NCI-H774 (cell line): ENCODE results near the gene LBP.
"Not testable (repeated sequence)": the region's sequence is repeated elsewhere in the genome, so short reads cannot be mapped to it uniquely, and the experiment has no call there.

ENCODE experiments used
- DNase-seq: peaks from one replicate; lab custom pipeline; 2025; lab: John Stamatoyannopoulos, UW

Gene LBP

GRCh38 chr20:38349856-38350255, 3.6 kb downstream of the LBP start:
- DNase-seq = no peak

- DNase-seq = no peak
Measured at GRCh38 chr20:38350879-38351775, 4.8 kb downstream of the LBP start.

DNA sequence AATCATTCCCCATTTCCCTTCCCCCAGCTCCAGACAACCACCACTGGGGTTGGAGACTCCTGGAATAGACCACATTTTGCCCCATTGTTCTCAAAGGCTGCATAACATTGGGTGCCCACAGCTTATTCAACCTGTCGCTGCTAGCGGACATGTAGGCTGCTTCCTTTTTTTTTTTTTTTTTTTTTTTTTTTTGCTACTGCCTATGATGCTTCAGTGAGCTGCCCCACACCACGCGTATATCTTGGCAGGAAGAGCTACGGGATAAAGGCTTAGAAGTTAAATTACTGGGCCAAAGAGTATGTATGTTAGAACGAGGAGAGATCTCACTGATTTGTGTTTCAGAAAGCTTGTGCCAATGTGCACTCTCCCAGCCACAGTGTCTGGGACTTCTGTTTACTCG, 7.0 kb downstream of the LBP start:
- DNase-seq = no peak

DNA sequence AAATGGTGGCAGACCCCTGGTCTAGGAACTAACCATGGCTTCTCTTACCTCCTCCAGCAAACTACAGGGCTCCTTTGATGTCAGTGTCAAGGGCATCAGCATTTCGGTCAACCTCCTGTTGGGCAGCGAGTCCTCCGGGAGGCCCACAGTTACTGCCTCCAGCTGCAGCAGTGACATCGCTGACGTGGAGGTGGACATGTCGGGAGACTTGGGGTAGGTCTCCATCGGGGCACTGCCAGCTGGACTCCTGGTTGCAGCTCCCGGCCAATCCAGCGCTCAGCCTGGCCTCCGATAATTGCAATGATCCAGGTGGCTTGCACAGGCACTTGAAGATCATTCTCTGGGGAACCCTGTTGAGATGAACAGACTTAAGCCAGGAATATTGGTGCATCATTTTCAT, 7.9 kb downstream of the LBP start:
- DNase-seq = no peak

- no peak for DNase-seq
Measured at GRCh38 chr20:38355161-38356012, 9.1 kb downstream of the LBP start.

DNA sequence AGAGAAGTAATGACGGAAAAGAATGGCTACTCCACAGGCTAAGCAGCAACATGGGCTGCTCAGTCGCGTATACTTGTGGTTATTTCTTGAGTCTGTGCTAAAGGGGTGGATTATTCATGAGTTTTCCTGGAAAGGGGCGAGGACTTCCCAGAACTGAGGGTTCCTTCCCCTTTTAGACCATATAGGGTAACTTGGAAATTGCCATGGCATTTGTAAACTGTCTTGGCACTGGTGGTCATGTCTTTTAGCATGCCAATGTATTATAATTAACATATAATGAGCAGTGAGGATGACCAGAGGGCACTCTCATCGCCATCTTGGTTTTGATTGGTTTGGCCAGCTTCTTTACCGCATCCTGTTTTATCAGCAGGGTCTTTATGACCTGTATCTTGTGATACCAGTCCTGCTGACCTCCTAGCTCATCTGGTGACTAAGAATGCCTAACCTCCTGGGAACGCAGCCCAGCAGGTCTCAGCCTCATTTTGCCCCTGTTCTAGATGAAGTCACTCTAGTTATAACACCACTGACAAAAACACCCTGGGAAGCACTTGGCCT, 11.4 kb downstream of the LBP start:
- DNase-seq = no peak

DNA sequence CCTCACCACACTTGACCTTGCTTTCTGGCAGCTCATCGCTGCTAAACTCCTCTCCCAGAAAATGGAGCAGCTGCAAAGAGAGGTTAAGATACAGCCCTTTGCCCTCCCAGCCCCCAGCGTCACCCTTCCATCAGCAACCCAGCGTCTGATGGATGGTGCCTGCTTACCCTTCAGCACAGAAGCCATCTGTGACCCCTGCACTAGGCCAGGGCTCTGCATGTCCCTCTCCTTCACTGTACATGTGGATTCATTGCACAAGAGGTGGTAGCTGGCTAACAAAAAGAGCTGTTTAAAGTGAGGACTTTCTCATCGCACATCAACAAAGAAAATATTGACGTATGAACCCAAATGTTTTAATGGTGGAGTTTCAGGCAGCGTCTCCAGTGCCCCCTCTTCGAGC, 12.3 kb downstream of the LBP start:
- no peak for DNase-seq

DNA sequence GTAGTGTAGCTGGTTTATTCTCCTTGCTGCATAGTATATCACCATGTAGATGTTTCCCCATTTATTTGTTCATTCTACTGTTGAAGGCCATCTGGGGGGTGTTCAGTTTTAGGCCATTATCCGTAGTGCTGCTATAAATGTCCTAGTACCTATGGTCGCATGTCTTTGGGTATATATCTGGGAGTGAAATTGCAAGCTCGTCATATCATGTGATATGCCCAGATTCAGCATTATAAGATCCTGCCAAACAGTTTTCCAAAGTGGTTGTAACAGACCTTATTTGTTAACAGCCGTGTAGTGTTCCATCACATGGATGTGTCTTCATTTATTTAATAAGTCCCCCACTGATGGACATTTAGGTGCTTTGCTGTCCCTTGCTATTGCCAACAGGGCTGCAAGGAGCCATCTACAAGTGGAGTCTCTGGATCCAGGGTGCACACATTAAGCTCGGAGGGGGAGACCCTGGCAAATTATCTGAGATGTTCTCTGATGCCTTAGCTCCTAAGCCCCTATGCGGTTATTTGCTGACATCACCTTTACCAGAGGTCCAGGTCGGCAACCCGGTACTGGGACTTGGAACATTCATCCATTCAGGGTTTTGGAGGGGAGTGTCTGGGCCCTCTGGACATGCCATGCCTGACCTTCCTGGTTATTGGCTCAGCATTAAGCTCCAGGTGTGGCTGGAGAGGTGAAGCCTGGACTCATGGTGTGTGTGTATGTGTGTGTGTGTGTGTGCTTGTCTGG, 16.9 kb downstream of the LBP start:
- DNase-seq = no peak

DNA sequence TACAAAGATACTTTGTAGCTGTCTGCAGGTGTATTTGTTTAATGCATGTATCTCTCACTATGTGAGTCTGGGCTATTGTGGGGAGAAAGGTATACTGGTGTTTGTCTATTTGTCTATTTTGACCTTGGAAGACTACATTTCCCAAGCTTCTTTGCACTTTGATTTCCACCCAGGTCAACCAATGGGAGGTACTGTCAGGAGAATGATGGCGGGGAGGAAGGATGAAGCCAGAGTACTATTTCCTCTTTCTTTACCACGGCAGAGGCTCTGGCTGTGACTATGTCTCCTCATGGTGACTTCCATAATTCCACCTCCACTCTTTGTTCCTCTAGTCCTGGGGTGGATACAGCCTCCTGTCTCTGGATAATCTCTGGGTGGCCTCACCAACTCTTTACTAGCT, 23.1 kb downstream of the LBP start:
- no peak for DNase-seq

DNA sequence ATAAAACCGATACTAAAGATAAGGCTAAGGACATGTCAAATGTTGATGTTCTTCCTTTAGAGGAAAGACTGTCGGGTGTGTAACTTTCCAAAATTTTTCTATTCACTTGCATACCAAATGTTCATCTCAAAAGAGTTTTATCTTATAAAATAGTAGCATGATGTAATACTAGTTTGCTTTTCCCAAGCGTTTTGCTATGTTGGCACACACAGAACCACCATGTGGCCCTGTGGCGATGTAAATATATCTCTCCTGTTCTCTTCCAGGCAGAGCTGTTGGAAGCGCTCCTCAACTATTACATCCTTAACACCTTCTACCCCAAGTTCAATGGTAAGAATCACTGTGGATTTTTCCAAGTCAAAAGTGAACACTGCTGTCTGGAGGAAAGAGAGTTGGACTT, 26.5 kb downstream of the LBP start:
- no peak for DNase-seq

- no peak for DNase-seq
Measured at GRCh38 chr20:38373231-38373867, 27.1 kb downstream of the LBP start.

DNA sequence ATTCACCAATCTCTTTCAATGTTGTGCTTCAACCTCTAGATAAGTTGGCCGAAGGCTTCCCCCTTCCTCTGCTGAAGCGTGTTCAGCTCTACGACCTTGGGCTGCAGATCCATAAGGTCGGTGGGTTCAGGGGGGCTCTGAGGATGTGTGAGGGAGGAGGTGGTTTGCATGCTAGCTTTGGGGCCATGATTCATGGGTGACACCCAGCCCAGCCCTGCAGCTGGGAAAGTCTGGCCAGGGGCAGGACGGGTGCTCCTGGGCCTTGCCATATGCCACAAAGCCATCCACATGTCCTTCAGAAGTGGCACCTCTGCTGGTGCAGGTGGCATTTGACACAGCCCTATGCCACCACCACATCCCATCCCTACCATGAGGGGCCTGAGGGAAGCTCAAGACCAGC, 27.6 kb downstream of the LBP start:
- DNase-seq = no peak

DNA sequence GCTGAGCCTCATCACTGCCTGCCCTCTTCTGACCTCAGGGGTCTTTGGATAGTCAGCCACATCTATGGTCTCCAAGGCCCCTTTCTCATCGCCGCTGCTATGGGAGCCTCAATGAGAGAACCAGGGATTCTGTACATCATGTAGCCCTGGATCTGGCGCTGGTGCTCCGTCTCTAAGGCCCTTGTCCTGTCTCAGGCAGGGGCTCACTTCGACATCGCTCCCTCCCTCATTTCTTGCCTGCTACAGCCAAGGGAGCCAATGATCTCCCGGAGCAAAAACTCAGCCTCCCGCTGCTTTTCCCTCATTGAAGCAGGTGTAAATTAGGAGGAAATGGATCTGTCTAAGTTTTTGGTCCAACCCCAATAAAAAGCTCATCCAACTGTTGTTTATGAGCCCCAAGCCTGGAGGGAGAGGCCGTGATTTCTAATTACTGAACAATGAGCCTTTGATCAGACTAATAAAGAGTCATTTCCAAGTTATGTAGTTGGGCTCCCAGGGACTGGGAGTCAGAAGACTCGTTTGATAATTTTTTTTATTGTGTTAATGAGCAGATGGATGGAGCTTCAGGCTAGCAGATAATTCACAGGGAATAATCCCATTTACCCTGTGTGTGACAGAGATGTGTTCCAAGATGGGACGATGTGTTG, 30.9 kb downstream of the LBP start:
- DNase-seq = no peak

DNA sequence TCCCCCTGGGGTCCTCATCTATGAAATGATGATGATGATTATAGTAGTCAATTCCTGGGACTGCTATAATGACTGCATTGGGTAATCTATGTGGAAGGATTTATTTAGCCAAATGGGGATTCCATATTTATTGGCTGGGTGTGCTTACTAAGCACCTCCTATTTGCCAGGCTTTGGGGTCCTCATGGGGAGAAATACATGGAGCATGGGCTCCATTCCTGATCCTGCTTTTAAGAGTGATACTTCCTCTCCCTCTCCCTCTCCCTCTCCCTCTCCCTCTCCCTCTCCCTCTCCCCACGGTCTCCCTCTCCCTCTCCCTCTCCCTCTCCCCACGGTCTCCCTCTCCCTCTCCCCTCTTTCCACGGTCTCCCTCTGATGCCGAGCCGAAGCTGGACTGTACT, 31.6 kb downstream of the LBP start:
- not testable (repeated sequence) for DNase-seq

DNA sequence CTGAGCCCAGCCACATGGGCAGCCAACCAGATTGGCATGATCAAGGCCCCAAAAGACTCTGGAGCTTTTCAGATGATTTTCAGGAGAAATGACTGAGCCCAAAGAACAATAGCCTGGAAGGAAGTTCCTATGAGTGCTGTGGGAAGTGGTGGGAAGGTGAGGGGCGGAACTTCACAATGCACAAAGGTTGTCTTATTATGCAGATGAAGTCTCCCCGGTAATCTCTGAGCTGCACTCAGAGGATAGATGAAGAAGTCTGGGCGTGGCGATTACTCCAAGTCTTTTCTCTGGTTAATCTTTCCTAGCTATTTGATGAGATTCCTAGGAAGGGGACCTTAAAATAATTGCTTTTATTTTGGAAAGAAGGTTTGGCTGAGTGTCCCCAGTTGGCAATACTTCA, 36.9 kb downstream of the LBP start:
- DNase-seq = no peak

DNA sequence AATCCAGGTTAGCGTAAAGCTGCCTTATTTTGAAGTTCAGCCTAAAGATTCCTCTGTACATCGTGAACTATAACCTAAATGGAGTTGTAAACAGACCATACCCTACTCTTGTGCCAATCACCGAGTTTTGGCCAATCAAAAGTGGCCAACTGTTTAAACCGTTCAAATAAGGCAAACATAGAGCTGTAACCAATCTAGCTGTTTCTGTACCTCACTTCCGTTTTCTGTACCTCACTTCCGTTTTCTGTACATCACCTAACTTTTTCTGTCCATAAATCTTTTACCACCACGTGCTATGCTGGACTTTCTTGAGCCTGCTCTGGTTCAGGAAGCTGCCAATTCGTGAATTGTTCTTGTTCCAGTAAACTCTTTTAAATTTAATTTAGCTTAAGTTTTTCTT, 39.7 kb downstream of the LBP start:
- no peak for DNase-seq

DNA sequence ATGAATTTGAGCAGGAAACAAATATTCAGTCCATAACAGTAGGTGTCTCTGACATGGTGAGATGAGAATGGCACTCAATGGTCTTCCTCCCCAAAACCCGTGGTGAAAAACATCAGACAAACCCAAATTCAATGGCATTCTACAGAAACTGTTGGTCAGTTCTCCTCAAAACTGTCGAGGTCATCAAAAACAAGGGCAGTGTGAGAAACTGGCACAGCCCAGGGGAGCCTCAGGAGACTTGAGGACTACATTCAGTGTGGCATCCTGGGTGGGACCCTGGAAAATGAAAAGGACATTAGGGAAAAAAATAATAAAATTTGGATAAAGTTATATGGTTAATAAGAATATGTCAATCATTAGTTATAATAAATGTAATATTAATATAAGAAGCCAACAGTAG, 40.6 kb downstream of the LBP start:
- no peak for DNase-seq

DNA sequence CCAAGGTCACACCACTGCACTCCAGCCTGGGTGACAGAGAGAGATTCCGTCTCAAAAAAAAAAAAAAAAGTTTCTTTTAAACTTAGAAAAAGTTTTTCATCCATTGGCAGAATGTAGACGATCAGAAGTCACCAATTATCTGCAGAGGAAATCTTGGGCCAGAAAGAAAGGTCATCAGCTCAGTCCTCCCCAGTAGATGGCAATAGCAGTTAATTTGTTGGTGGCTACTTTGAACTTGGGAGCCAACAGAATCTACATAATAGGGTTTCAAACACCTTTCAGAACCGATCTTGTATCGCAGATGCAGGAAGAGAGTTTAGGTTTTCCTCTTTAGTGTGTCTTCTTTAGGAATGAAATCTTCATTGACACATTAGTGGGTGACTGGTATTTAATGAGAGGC, 41.7 kb downstream of the LBP start:
- no peak for DNase-seq

DNA sequence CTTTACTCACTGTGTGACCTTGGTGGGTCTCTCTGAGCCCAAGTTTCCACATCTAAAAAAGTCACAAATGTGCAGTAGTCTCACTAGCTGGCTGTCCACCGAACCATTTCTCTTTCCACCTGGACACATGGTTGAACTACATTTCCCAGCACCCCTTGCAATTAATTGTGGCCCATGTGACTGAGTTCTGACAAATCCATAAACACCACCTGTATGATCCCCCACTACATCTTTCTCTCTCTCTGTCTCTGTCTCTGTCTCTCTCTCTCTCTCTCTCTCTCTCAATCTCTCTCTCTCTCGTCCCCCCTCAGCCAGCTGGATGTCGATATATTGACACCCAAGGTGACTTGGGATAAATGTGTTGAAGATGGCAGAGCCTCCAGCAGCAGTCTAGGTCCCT, 46.1 kb downstream of the LBP start:
- no peak for DNase-seq

GRCh38 chr20:38393259-38393658, 47.0 kb downstream of the LBP start:
- DNase-seq = no peak

DNA sequence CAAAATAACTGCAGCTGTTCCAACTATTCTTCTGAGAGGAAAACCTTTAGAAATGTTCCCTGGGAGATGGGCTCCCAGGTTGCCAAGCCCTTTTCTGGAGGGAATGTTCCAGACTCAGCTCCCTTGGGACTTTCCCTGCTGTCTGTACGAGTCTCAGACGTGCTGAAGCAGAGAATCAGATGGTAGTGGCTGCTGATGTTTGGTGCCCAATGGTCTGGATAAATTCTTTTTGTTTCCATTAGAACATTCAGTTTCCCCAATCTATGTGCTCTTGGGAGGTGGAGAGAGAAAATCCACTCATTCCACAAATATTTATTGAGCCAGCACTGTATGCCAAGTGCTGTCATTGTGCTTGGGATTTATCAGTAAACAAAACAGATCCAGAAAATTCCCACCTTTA, 48.9 kb downstream of the LBP start:
- no peak for DNase-seq
